Keratinocyte (primary cell): ENCODE measurements around the gene GPX5. TPM values are rescaled to one million over a fixed set of nuclear protein-coding genes. Genes with fewer than 3 reads are reported as not detected.

Source experiments
- DNase-seq: peaks from one replicate; pipeline ENCODE4 v3.0.0-alpha.2; 2011; ENCODE audit warnings: low read depth, missing footprints, low spot score
- FAIRE-seq: peaks from 2 replicates; lab custom pipeline; 2011; peaks lifted over from hg19 to GRCh38; lab: Jason Lieb, UNC
- H2AFZ ChIP-seq: 2 replicates; pipeline ENCODE4 v1.6.0; 2012; ENCODE audit warnings: low read length, control low read depth, inconsistent platforms; ENCODE audit not compliant: control insufficient read depth
- H3K27ac ChIP-seq: 2 replicates; pipeline ENCODE4 v1.5.1; 2011; ENCODE audit warnings: low read length; ENCODE audit not compliant: control insufficient read depth, insufficient read depth
- H3K27me3 ChIP-seq: 3 replicates; pipeline ENCODE4 v1.6.0; 2011; ENCODE audit warnings: low read length; ENCODE audit not compliant: control insufficient read depth, insufficient read depth; ENCODE audit errors: extremely low read depth
- H3K36me3 ChIP-seq, 2 experiments: 2 replicates in 1 of 2; 3 replicates in 1 of 2; pipeline ENCODE4 v1.5.1; 2011; ENCODE audit warnings: low read length in 2 of 2, mild to moderate bottlenecking in 1 of 2; ENCODE audit not compliant: control insufficient read depth in 2 of 2, insufficient read depth in 2 of 2; ENCODE audit errors: extremely low read depth in 1 of 2
- H3K4me1 ChIP-seq: 3 replicates; pipeline ENCODE4 v1.5.1; 2011; ENCODE audit warnings: low read length; ENCODE audit not compliant: control insufficient read depth, insufficient read depth; ENCODE audit errors: extremely low read depth
- H3K4me2 ChIP-seq: 3 replicates; pipeline ENCODE4 v1.6.0; 2011; ENCODE audit warnings: low read depth, low read length; ENCODE audit not compliant: control insufficient read depth, insufficient read depth; ENCODE audit errors: extremely low read depth
- H3K4me3 ChIP-seq, 3 experiments: fragments of 200-600 bp in 1 of 3; sonication (generic) in 1 of 3; 2 replicates in 2 of 3; 3 replicates in 1 of 3; pipeline ENCODE4 v1.5.1; 2011 to 2016; ENCODE audit warnings: low read length in 3 of 3, mild to moderate bottlenecking in 3 of 3, control low read depth in 2 of 3, inconsistent platforms in 1 of 3, low read depth in 1 of 3, mixed read lengths in 1 of 3, mixed run types in 1 of 3, moderate library complexity in 1 of 3; ENCODE audit not compliant: control insufficient read depth in 2 of 3, insufficient read depth in 2 of 3; ENCODE audit errors: extremely low read depth in 1 of 3
- H3K79me2 ChIP-seq: 2 replicates; pipeline ENCODE4 v1.6.0; 2012; ENCODE audit warnings: low read length; ENCODE audit not compliant: control insufficient read depth, insufficient read depth
- H3K9ac ChIP-seq: 3 replicates; pipeline ENCODE4 v1.6.0; 2011; ENCODE audit warnings: low read length; ENCODE audit not compliant: control insufficient read depth, insufficient read depth; ENCODE audit errors: extremely low read depth
- H3K9me1 ChIP-seq: 3 replicates; pipeline ENCODE4 v1.6.0; 2011; ENCODE audit warnings: low read length; ENCODE audit not compliant: control insufficient read depth, insufficient read depth; ENCODE audit errors: extremely low read depth
- H3K9me3 ChIP-seq: 2 replicates; pipeline ENCODE4 v1.5.1; 2012; ENCODE audit warnings: low read depth, low read length; ENCODE audit not compliant: control insufficient read depth
- H4K20me1 ChIP-seq: 3 replicates; pipeline ENCODE4 v1.6.0; 2011; ENCODE audit warnings: low read length; ENCODE audit not compliant: control insufficient read depth, insufficient read depth; ENCODE audit errors: extremely low read depth
- CTCF ChIP-seq, 3 experiments: IDR thresholded peaks in 1 of 3; conservative IDR thresholded peaks in 1 of 3; optimal IDR thresholded peaks in 1 of 3; 2 replicates in 2 of 3; 3 replicates in 1 of 3; pipeline versions ENCODE3 to v1.5.1; 2011; ENCODE audit warnings: low read length in 3 of 3, mild to moderate bottlenecking in 3 of 3, moderate library complexity in 2 of 3, control low read depth in 1 of 3, inconsistent platforms in 1 of 3; ENCODE audit not compliant: insufficient read depth in 2 of 3; ENCODE audit errors: extremely low read depth in 1 of 3
- EZH2 ChIP-seq: IDR thresholded peaks from one replicate; pipeline ENCODE4 v1.6.1; 2012; ENCODE audit warnings: inconsistent platforms, mild to moderate bottlenecking, low read length, moderate library complexity
- dilution Hi-C: fragments of 300-500 bp; cut with MboI; formaldehyde crosslinking; loops from one replicate; pipeline ENCODE4 v1.7.0; 2020; ENCODE audit warnings: low sequenced_read_pairs; ENCODE audit not compliant: extremely low pct_ligation_motif_present
- polyA plus RNA-seq, 5 experiments: library from polyadenylated mRNA; depleted of rRNA in 3 of 5; stranded (reverse) in 3 of 5; stranded (forward) in 1 of 5; unstranded in 1 of 5; fragments of >200 nt; gene quantifications; 1 replicate in 1 of 5; 2 replicates in 3 of 5; 3 replicates in 1 of 5; pipeline versions ENCODE4 v1.2.1 to v1.2.3, GENCODE V29; 2011 to 2012; ENCODE audit warnings: missing spikeins in 2 of 5, low read depth in 1 of 5, low replicate concordance in 1 of 5

The GPX5 gene
- polyA plus RNA-seq, 1 donor (not counting 4 experiments of a cell fraction or from before 2014, with no cell fraction given): not detected

- TF ChIP-seq CTCF (optimal IDR thresholded peaks at IDR 0.05 in 1 of 3, IDR thresholded peaks at IDR 0.05 in 1 of 3, conservative IDR thresholded peaks at IDR 0.05 in 1 of 3; ENCODE audit: extremely low read depth in 1 of 3, insufficient read depth in 2 of 3, low read length in 3 of 3) (no peak), EZH2 (no peak)
- no peaks in the 10 kb centered on the region for H4K20me1 ChIP-seq
- no peak overlapping the region for H3K4me2 ChIP-seq
- no peak for FAIRE-seq
- no peaks in the 10 kb centered on the region for H3K36me3 ChIP-seq
- dilution Hi-C loops: no loop called here
- no peak overlapping the region for H3K9ac ChIP-seq
- peaks cover 4% of the 10 kb centered on the region for H3K27me3 ChIP-seq
- no peak overlapping the region for H3K4me3 ChIP-seq
- H2AFZ ChIP-seq: no peak overlapping the region
- no peak for DNase-seq
- H3K27ac ChIP-seq: no peak overlapping the region
- no peaks in the 10 kb centered on the region for H3K9me1 ChIP-seq
- H3K9me3 ChIP-seq: no peaks in the 10 kb centered on the region
- no peaks in the 10 kb centered on the region for H3K79me2 ChIP-seq
- H3K4me1 ChIP-seq: peaks cover 4% of the 10 kb centered on the region
Observed at GRCh38 chr6:28486533-28486932, 39.1 kb upstream of the GPX5 start.

GRCh38 chr6:28486988-28487742 lies 38.5 kb upstream of the GPX5 start:
- no peaks in the 10 kb centered on the region for H3K9me3 ChIP-seq
- H3K79me2 ChIP-seq: no peaks in the 10 kb centered on the region
- peaks cover 4% of the 10 kb centered on the region for H3K4me1 ChIP-seq
- H4K20me1 ChIP-seq: no peaks in the 10 kb centered on the region
- H3K27ac ChIP-seq: no peak overlapping the region
- no peak overlapping the region for H3K9ac ChIP-seq
- dilution Hi-C loops: no loop called here
- no peak overlapping the region for H2AFZ ChIP-seq
- H3K36me3 ChIP-seq: no peaks in the 10 kb centered on the region
- H3K27me3 ChIP-seq: peaks cover 4% of the 10 kb centered on the region
- TF ChIP-seq CTCF (optimal IDR thresholded peaks at IDR 0.05 in 1 of 3, IDR thresholded peaks at IDR 0.05 in 1 of 3, conservative IDR thresholded peaks at IDR 0.05 in 1 of 3; ENCODE audit: extremely low read depth in 1 of 3, insufficient read depth in 2 of 3, low read length in 3 of 3) (no peak), EZH2 (no peak)
- H3K4me2 ChIP-seq: no peak overlapping the region
- no peaks in the 10 kb centered on the region for H3K9me1 ChIP-seq
- no peak overlapping the region for H3K4me3 ChIP-seq
- FAIRE-seq: no peak
- no peak for DNase-seq
